A172 (cell line): Measurements from ENCODE around the gene NAIF1. TPM values are rescaled to one million over a fixed set of nuclear protein-coding genes. Genes with fewer than 3 reads are reported as not detected.
"Not testable (repeated sequence)": the region's sequence is repeated elsewhere in the genome, so short reads cannot be mapped to it uniquely, and the experiment has no call there.

Source experiments
- DNase-seq: peaks from one replicate; pipeline ENCODE4 v3.0.0-alpha.2; 2015; ENCODE audit warnings: low spot score
- total RNA-seq: library from RNA; depleted of rRNA; stranded (reverse); fragments of >200 nt; shearing (Covaris generic); gene quantifications from 2 replicates; pipeline ENCODE4 v1.2.3, GENCODE V29; 2014; rRNA removed

Gene NAIF1
- total RNA-seq, 1 experiment from 2014 or later, result 14.1 TPM

DNA sequence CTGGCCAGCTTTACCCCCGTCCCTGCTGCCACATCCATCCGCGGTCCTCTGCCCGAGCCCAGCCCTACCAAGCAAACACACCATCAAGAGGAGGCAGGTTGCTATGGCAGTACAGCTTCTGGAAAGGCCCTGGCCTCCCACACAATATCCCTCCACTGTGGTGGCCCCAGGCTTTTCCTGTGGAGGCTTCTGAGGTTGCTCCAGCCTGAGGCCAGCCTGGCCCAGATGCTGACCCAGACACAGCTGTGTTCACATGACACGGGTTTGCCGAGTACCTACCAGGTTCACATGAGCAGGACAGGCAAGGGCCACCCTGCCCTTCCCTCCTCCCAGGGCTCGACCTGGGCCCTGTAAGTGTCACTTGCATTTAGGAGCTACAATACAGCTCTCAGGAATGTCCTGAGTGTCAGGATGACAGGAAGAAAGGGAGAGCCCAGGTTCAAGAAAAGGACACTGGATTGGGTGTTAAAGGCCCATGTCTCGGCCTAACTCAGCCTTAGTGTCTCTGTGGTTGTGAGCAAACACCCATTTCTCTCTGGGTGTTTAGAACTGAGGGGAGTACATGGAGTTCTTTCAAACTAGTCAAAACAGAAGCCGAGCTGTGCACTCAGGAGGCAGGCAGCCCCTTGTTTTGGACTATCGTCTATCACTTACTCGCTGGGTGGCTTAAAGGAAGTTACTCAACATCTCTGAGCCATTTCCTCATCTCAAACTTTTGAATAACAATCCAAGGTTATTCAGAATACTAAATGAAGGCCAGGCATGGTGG lies 40.2 kb downstream of the NAIF1 start:
- no peak for DNase-seq

DNA sequence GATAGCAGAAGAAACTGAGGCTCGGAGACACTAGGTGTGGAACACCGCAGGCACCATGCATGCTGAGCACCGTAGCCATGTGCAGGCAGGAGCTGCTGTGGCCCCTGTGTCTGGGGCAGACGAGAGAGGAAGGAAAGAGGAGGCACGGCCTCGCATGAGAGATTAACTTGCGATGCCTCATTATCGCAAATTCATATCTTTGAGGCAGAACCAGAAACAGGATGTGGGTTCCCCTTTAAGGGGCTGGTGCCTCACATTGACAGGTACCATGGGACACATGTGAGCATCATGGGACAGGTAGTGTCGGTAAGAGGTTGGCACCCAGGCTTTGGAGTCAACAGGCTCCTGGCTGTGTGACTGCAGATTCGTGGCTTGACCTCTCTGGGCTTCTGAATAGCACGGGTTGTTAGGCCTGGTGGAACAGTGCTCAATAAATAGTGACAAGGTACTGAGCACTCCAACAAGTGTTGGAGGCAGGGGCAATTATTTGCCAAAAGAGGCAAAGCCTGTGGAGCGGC lies 40.8 kb downstream of the NAIF1 start:
- DNase-seq, result no peak

DNA sequence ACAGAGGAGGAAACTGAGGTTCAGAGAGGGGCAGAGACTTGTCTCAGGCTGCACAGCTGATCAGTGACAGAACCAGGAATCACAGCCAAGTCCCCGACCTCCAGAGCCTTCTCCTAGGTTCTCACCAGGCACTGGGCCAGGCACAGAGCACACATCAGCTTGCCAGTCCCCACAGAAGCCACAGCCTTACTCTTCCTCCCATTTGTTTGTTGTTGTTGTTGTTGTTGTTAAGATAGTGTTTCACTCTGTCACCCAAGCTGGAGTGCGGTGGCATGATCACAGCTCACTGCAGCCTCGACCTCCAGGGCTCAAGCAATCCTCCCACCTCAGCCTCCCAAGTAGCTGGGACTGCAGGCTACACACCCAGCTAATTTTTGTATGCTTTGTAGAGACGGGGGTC lies 41.4 kb downstream of the NAIF1 start:
- no peak for DNase-seq

DNA sequence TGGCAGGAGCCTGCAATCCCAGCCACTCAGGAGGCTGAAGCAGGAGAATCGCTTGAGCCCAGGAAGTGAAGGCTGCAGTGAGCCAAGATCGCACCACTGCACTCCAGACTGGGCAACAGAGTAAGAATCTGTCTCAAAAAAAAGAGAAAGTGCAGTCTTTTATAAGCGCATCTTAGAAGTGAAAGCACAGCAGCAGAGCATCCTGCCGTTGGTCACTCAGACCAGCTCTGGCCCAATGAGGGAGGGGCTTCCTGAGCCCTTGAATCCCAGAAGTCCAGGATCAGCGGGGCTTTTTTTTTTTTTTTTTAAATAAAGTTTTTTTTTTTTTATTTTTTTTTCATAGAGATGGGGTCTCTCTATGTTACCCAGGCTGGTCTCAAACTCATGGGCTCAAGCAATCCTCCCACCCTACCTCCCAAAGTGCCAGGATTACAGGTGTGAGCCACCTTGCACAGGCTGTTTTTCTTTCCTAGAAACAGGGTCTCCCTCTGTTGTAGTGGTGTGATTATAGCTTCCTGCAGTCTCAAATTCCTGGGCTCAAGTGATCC lies 42.3 kb downstream of the NAIF1 start:
- DNase-seq, result no peak

DNA sequence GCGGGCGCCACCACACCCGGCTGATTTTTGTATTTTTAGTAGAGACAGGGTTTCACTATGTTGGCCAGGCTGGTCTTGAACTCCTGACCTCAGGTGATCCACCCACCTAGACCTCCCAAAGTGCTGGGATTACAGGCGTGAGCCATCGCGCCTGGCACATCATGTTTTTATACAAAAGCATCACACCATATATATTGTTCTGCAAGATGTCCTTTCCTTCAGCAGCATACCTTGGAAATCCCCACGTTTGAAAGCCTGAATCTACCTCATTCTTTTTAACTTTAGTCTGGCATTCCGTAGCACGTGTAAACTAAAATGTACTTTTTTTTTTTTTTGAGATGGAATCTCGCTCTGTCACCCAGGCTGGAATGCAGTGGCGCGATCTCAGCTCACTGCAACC lies 43.4 kb downstream of the NAIF1 start:
- not testable (repeated sequence) for DNase-seq

DNA sequence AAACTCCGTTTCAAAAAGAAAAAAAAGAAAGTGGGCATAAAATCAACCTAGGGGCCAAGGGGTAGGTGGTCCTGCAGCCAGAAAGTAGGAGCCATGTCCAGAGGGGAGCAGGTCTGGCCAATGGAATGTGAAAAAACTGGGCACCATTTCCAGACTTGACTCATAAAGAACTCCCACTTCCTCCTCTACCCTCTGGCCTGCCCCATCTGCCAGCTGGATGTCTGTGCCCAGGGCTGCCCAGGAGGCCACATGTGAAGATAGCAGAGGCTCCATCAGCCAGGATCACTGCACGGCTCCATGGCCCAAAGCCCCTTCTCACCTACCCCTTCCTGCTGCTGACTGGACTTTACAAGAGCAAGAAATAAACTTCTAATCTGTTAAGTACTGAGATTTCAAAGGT lies 44.2 kb downstream of the NAIF1 start:
- DNase-seq, result peak; percentile 87

DNA sequence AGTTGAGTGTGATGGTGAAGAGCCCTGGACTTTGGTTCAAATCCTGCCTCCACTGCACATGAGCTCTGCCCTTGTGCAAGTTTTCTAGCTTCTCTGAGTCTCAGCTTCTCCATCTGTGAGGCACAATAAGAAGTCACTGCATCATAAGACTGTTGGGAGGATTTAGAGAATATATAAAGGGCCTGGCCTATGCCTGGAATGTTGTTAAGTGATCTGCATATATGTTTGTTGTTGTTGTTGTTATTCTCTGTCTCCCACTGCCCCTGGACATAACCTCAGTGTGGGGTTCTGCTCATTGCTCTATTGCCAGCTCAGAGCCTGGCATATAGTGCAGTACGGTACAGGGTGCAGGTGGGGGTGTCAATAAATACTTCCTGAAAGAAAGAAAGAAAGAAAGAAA lies 46.0 kb downstream of the NAIF1 start:
- DNase-seq, result no peak

DNA sequence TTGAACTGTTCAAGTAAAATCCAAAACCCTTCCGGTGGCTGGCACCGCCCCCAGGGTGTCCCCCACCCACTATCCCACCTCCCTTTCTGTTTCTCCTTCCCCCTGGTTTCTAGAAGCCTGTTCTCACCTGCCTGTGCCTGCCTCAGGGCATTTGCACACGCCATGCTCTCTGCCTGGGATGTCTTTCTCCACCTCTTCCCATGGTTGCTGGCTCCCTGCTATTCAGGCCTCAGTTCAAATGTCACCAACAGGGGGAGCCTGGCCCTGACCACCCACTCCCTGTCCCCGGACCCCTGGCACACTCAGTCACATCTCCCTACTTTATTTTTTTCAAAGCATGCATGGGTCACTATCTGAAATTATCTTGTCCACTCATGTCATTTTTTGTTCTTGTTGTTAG lies 46.4 kb downstream of the NAIF1 start:
- no peak for DNase-seq

DNA sequence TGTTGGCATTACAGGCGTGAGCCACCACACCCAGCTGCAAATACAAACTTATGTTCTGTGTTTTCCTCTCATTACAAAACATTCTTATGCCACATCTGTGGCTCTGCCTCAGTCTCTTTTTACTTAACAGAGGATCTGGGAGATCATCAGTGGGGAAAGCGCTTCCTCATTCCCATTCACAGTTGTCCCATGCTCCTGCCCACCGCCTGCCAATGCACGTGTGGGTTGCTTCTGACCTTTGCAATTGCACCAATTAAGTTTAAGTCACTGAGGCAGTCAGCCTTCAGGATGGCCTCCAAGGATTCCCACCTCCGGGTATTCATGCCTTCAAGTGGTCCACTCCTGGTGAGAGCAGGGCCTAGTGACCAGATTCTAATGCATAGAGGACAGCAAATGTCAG lies 51.4 kb downstream of the NAIF1 start:
- no peak for DNase-seq

Other genes with a start within 250 kb of the NAIF1 start
- gene ENG, start 212.7 kb downstream of the NAIF1 start, total RNA-seq, result 35.4 and 49.5 TPM in 2 replicates
- gene AK1, start 189.6 kb downstream of the NAIF1 start, total RNA-seq, result 151 and 173 TPM in 2 replicates
- gene ST6GALNAC6, start 167.7 kb downstream of the NAIF1 start, total RNA-seq, result 40.6 and 61.6 TPM in 2 replicates
- gene ST6GALNAC4, start 150.3 kb downstream of the NAIF1 start, total RNA-seq, result 32.7 and 38.3 TPM in 2 replicates
- 1.6 and 3.4 TPM in 2 replicates for gene PIP5KL1, start 136.5 kb downstream of the NAIF1 start, total RNA-seq
- gene DPM2, start 129.5 kb downstream of the NAIF1 start, total RNA-seq, result 49.7 and 50.5 TPM in 2 replicates
- 21.4 and 23.6 TPM in 2 replicates for gene EEIG1, start 86.3 kb downstream of the NAIF1 start, total RNA-seq
- 27.8 and 32.7 TPM in 2 replicates for gene SLC25A25, start 912 bp upstream of the NAIF1 start, total RNA-seq
- 84.2 and 87.7 TPM in 2 replicates for gene PTGES2, start 60.4 kb upstream of the NAIF1 start, total RNA-seq
- 0.14 and 1.1 TPM in 2 replicates for gene LCN2, start 82.1 kb upstream of the NAIF1 start, total RNA-seq
- gene BBLN, start 92.9 kb upstream of the NAIF1 start, total RNA-seq, result 146 and 238 TPM in 2 replicates
- gene CIZ1, start 124.3 kb upstream of the NAIF1 start, total RNA-seq, result 60.6 and 70.1 TPM in 2 replicates
- gene DNM1, start 136.1 kb upstream of the NAIF1 start, total RNA-seq, result 16.7 and 20.6 TPM in 2 replicates
- 118 and 155 TPM in 2 replicates for gene GOLGA2, start 208.7 kb upstream of the NAIF1 start, total RNA-seq
- gene SWI5, start 209.0 kb upstream of the NAIF1 start, total RNA-seq, result 110 and 118 TPM in 2 replicates